GM12892 (cell line): ENCODE measurements around the gene FAM118A.
"Not testable (repeated sequence)": the region's sequence is repeated elsewhere in the genome, so short reads cannot be mapped to it uniquely, and the experiment has no call there.

Source experiments
- POLR2A ChIP-seq: IDR thresholded peaks from 2 replicates; pipeline ENCODE4 v1.6.1; 2011; ENCODE audit warnings: low read depth, low read length, control low read depth
- POLR2AphosphoS5 ChIP-seq: IDR thresholded peaks from 2 replicates; pipeline ENCODE4 v1.6.1; 2011; ENCODE audit warnings: low read depth, low read length, control low read depth

DNA sequence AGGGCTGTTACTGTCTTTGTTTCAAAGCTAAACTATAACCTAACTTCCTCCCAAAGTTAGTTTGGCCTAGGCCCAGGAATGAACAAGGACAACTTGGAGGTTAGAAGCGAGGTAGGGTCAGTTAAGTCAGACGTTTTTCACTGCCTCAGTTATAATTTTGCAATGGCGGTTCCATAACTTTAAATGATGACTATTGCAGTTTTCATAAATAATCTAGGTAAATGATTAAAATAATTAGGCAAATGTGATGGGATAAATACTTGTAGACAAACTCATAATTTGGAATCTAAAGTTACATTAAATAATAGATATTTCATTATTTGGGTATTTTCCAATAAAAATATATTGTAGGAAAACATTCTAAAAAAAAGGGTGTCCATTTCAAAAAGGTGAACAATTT lies 63.9 kb downstream of the FAM118A start:
- not testable (repeated sequence) for TF ChIP-seq POLR2A, POLR2AphosphoS5
